AG04450 (cell line): ENCODE measurements around the gene TRMT61A. TPM values are rescaled to one million over a fixed set of nuclear protein-coding genes. Genes with fewer than 3 reads are reported as not detected.

Source experiments
- CTCF ChIA-PET: fragments of 300-600, 350-600 bp; formaldehyde crosslinking; extraction: SDS; loops from one replicate; lab custom pipeline; 2022; ENCODE audit warnings: antibody characterized with exemption, inconsistent platforms; lab: Charles Lee
- POLR2A ChIA-PET: fragments of 350-600 bp; formaldehyde crosslinking; extraction: SDS; loops from one replicate; lab custom pipeline; 2021; ENCODE audit warnings: antibody characterized with exemption, inconsistent platforms; lab: Yijun Ruan, JAX
- DNase-seq: peaks from one replicate; pipeline ENCODE4 v3.0.0-alpha.2; 2011; ENCODE audit warnings: low read depth, low spot score
- H3K27ac ChIP-seq: one replicate; pipeline ENCODE4 v1.5.1; 2012; ENCODE audit warnings: low read depth, low read length, control low read depth
- H3K27me3 ChIP-seq: one replicate; pipeline ENCODE4 v1.6.0; 2012; ENCODE audit warnings: low read length; ENCODE audit not compliant: control insufficient read depth, insufficient read depth
- H3K4me3 ChIP-seq: 2 replicates; pipeline ENCODE4 v1.5.1; 2011; ENCODE audit warnings: mild to moderate bottlenecking, low read depth, low read length, control low read depth
- H3K9me3 ChIP-seq: 2 replicates; pipeline ENCODE4 v1.5.1; 2012; ENCODE audit warnings: low read length; ENCODE audit not compliant: control insufficient read depth, insufficient read depth
- polyA minus RNA-seq: library from RNA; depleted of rRNA, polyadenylated mRNA; stranded (reverse); fragments of >200 nt; gene quantifications from 2 replicates; pipeline ENCODE4 v1.2.3, GENCODE V29; 2011; rRNA and poly(A)+ RNA removed
- polyA plus RNA-seq: library from polyadenylated mRNA; depleted of rRNA; stranded (reverse); fragments of >200 nt; gene quantifications from 2 replicates; pipeline ENCODE4 v1.2.3, GENCODE V29; 2011; rRNA removed
- TF ChIP-seq, protein P1 (sequence below): IDR thresholded peaks from 2 replicates; pipeline ENCODE4 v1.5.1; 2011; ENCODE audit warnings: low read depth, low read length, control low read depth, inconsistent platforms

TRMT61A gene
- 4.4 and 6.1 TPM in 2 replicates for polyA plus RNA-seq
- 2.7 and 3.7 TPM in 2 replicates for polyA minus RNA-seq

DNA sequence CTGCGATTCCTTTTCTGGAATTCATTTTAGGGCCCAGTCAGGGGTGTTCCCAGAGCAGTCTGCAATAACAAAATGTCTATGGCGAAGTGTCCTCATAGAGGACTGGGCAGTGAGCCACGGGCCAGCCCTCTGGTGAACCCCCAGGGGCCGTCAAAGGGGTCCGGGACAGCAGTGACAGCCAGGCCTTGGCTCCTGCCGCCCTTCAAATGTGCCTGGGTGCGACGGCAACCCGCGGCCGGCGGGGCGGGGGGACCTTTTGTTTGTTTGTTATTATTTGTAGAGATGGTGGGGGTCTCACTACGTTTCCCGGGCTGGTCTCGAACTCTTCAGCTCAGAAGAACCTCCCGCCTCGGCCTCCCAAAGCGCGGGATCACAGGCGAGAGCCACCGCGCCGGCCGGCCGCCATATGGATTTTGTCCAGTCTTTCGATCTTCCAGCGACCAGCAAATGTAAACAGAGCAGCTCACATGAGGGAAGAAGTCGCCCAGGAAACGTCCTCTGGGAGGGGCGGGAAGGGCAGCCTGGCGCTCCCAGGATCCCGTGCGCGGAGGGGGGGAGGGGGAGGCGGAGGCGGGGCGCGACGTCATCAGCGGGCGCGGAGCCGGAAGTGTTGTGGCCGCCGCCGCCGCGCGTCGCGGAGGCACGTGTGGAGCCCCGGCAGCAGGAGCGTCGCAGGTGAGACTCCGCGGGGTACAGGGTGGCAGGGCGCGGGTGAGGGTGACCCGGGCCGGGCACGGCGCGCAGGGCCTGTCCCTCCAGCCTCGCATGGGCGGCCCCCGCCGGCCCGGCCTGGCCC, at the start of gene TRMT61A:
TSS of gene TRMT61A (plus strand) at position 610 of the 796 bp plus-strand sequence. CDS start 783 bp downstream, outside the sequence.
- POLR2A ChIA-PET: interaction anchor here (0.6 to 2.9 kb wide), 7 partner anchors 8 to 402 kb away, joined by 3 to 18 read pairs (median 3); partner anchors contain the start of gene BAG5
- CTCF ChIA-PET: interaction anchor here (5.2 kb wide), 1 partner anchor 11 kb away, joined by 29 read pairs; no protein-coding TSS in a partner anchor
- TF ChIP-seq, protein P1, sequence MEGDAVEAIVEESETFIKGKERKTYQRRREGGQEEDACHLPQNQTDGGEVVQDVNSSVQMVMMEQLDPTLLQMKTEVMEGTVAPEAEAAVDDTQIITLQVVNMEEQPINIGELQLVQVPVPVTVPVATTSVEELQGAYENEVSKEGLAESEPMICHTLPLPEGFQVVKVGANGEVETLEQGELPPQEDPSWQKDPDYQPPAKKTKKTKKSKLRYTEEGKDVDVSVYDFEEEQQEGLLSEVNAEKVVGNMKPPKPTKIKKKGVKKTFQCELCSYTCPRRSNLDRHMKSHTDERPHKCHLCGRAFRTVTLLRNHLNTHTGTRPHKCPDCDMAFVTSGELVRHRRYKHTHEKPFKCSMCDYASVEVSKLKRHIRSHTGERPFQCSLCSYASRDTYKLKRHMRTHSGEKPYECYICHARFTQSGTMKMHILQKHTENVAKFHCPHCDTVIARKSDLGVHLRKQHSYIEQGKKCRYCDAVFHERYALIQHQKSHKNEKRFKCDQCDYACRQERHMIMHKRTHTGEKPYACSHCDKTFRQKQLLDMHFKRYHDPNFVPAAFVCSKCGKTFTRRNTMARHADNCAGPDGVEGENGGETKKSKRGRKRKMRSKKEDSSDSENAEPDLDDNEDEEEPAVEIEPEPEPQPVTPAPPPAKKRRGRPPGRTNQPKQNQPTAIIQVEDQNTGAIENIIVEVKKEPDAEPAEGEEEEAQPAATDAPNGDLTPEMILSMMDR: no peak

DNA sequence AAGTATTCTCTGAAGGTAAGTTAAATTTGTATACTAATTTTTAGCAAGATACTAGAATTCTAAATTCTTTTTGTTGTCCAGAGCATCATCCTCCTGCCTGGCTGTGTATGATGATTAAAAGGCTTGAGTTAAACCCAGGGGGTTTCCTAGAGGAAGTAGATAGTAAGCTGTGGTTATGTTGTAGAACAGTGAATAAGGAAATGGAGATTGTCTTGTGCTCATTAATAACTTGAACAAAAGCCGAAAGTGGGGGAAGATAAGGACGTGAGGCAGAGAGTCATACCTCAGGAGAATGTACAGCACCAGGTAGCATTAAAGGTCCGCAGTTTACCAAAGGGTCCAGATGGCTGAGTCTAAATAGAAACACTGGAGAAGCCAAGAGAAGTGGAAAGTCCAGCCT, 48.4 kb upstream of the TRMT61A start:
- no peaks in the 10 kb centered on the region for H3K9me3 ChIP-seq
- no peak for DNase-seq
- H3K27me3 ChIP-seq: no peaks in the 10 kb centered on the region
- TF ChIP-seq, protein P1: no peak
- ChIA-PET CTCF (no interaction called here), POLR2A (no interaction called here)
- H3K27ac ChIP-seq: no peak overlapping the region
- H3K4me3 ChIP-seq: no peak overlapping the region

More for the DNA sequence above, at the start of gene TRMT61A:
- peak; percentile 86 for DNase-seq
- Histone ChIP-seq H3K4me3 (peak within 1 kb of the TSS; percentile 95), H3K9me3 (peaks cover 6% of the 10 kb centered on the region), H3K27ac (peak within 1 kb of the TSS; percentile 82), H3K27me3 (peaks cover 2% of the 10 kb centered on the region)

DNA sequence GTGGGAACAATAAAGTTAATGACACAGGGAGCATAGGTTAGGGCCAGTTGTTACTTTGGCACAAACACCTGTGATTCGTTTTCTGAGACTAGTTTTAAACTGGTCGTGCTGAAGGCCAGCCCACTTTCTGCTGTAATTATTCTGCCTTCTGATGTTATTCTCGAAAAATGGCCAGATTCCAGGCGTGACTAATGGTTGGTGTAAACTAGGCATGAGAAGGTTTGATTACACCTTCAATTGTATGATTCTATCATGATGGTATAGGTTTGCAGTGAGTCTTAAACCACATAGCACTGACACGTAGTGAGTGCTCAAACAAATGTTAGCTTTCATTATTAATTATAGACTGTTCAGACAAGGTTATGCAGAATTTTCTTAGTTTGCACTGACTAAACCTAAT, 45.4 kb upstream of the TRMT61A start:
- CTCF ChIA-PET: no interaction called here
- TF ChIP-seq, protein P1: no peak
- no peaks in the 10 kb centered on the region for H3K27me3 ChIP-seq
- POLR2A ChIA-PET: interaction anchor here (0.6 kb wide), 1 partner anchor 140 kb away, joined by 3 read pairs; no protein-coding TSS in a partner anchor
- H3K4me3 ChIP-seq: peak overlapping the region; percentile 18; the same call in 1 of the 2 replicates
- DNase-seq: peak; percentile 80
- peak overlapping the region; percentile 79 for H3K27ac ChIP-seq
- no peaks in the 10 kb centered on the region for H3K9me3 ChIP-seq

DNA sequence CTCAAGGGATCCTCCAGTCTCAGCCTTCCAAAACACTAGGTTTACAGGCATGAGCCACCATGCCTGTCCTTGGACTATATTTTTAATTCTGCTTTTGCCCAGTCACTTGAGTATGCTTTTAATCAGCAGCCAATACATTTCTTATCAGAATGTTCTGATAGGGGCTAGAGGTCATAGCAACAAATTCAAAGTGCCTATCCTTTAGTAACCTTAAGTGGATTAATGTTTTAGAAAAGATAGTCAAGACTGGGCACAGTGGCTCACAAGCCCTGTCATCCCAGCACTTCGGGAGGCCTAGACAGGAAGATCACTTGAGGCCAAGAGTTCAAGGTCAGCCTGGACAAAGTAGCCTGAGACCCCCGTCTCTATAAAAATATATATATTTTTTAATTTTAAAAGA, 43.5 kb upstream of the TRMT61A start:
- POLR2A ChIA-PET: no interaction called here

More for the DNA sequence above, 43.5 kb upstream of the TRMT61A start:
- Histone ChIP-seq H3K4me3 (no peak overlapping the region), H3K27me3 (no peaks in the 10 kb centered on the region), H3K27ac (no peak overlapping the region), H3K9me3 (no peaks in the 10 kb centered on the region)
- CTCF ChIA-PET: interaction anchor here (0.7 to 1.0 kb wide), 2 partner anchors 79 to 91 kb away, joined by 3 to 4 read pairs; no protein-coding TSS in a partner anchor
- TF ChIP-seq, protein P1: no peak
- no peak for DNase-seq
